Panc1 (cell line): ENCODE measurements around the gene GGT6. TPM values are rescaled to one million over a fixed set of nuclear protein-coding genes. Genes with fewer than 3 reads are reported as not detected.

Experiments
- ATAC-seq: fragments of 200-7000 bp; cut with Tn5 transposase; 2 replicates; pipeline ENCODE4 v1.9.1; 2020; ENCODE audit warnings: mild to moderate bottlenecking, moderate library complexity
- BruUV-seq: library from RNA; stranded (reverse); fragments of 400-500 nt; replicated peaks from 2 replicates; lab custom pipeline; 2021; lab: Mats Ljungman, UMichigan
- CTCF ChIA-PET: fragments of 300-600 bp; sonication (Branson Sonifier 250); formaldehyde crosslinking; loops from one replicate; lab custom pipeline; 2022; ENCODE audit warnings: antibody characterized with exemption; lab: Charles Lee
- POLR2A ChIA-PET: fragments of 300-600 bp; sonication (Branson Sonifier 250); formaldehyde crosslinking; loops from one replicate; lab custom pipeline; 2022; ENCODE audit warnings: antibody characterized with exemption; lab: Charles Lee
- DNase-seq: peaks from one replicate; pipeline ENCODE4 v3.0.0-alpha.2; 2010; ENCODE audit warnings: low read depth, low spot score
- H3K27ac ChIP-seq: 2 replicates; pipeline ENCODE4 v1.5.1; 2011; ENCODE audit warnings: mild to moderate bottlenecking, low read length, inconsistent platforms
- H3K27me3 ChIP-seq: fragments of 200-500 bp; sonication (Bioruptor generic); 2 replicates; pipeline ENCODE4 v1.6.0; 2014; ENCODE audit warnings: low read length, inconsistent platforms; ENCODE audit not compliant: control insufficient read depth, insufficient read depth
- H3K36me3 ChIP-seq: fragments of 200-500 bp; sonication (Bioruptor generic); 2 replicates; pipeline ENCODE4 v1.5.1; 2014; ENCODE audit warnings: inconsistent platforms, mild to moderate bottlenecking, low read length, moderate library complexity; ENCODE audit not compliant: control insufficient read depth, insufficient read depth
- H3K4me1 ChIP-seq: 2 replicates; pipeline ENCODE4 v1.5.1; 2011; ENCODE audit warnings: inconsistent platforms, mild to moderate bottlenecking, low read length, moderate library complexity; ENCODE audit not compliant: control insufficient read depth, insufficient read depth
- H3K4me3 ChIP-seq, 2 experiments: 2 replicates each; pipeline ENCODE4 v1.5.1; 2011 to 2012; ENCODE audit warnings: low read depth in 2 of 2, low read length in 2 of 2, mild to moderate bottlenecking in 2 of 2, inconsistent platforms in 1 of 2, moderate library complexity in 1 of 2
- H3K9me3 ChIP-seq: fragments of 200-500 bp; sonication (Bioruptor generic); 2 replicates; pipeline ENCODE4 v1.5.1; 2014; ENCODE audit warnings: low read depth, mild to moderate bottlenecking, inconsistent platforms, low read length, moderate library complexity; ENCODE audit not compliant: control insufficient read depth, insufficient read depth
- POLR2AphosphoS5 ChIP-seq: IDR thresholded peaks from 2 replicates; pipeline ENCODE4 v1.6.1; 2012; ENCODE audit warnings: mild to moderate bottlenecking, low read depth, low read length, moderate library complexity
- SIN3A ChIP-seq: IDR thresholded peaks from 2 replicates; pipeline ENCODE4 v1.6.1; 2012; ENCODE audit warnings: low read depth, mild to moderate bottlenecking, low read length, moderate library complexity, borderline replicate concordance; ENCODE audit not compliant: insufficient read depth
- TCF7L2 ChIP-seq: IDR thresholded peaks from 2 replicates; pipeline ENCODE4 v1.6.1; 2011; ENCODE audit warnings: mild to moderate bottlenecking, low read depth, low read length, inconsistent platforms
- in situ Hi-C: cut with HindIII; loops from 2 replicates; pipeline ENCODE4 v1.10.0; 2016; ENCODE audit warnings: low sequenced_read_pairs, low pct_unique_long_range_greater_than_20kb
- intact Hi-C: fragments of 100-400 bp; cut with micrococcal nuclease; formaldehyde crosslinking; loops from one replicate; pipeline ENCODE4 v1.10.0; 2022; ENCODE audit not compliant: unreplicated experiment
- total RNA-seq: library from RNA; stranded (reverse); gene quantifications from one replicate; pipeline ENCODE4 v1.2.1, GENCODE V29; 2021; ENCODE audit not compliant: unreplicated experiment
- TF ChIP-seq, protein P1 (sequence below): fragments of 450-650 bp; IDR thresholded peaks from 2 replicates; pipeline ENCODE4 v1.5.1; 2017; ENCODE audit warnings: mild to moderate bottlenecking
- TF ChIP-seq, protein P2 (sequence below), 2 experiments: IDR thresholded peaks; 2 replicates each; pipeline ENCODE4 v1.6.1; 2011 to 2012; ENCODE audit warnings: low read depth in 2 of 2, control low read depth in 1 of 2, low read length in 1 of 2, mild to moderate bottlenecking in 1 of 2, moderate library complexity in 1 of 2; ENCODE audit not compliant: insufficient read depth in 1 of 2

GGT6 gene
- total RNA-seq, 1 experiment from 2014 or later = not detected

DNA sequence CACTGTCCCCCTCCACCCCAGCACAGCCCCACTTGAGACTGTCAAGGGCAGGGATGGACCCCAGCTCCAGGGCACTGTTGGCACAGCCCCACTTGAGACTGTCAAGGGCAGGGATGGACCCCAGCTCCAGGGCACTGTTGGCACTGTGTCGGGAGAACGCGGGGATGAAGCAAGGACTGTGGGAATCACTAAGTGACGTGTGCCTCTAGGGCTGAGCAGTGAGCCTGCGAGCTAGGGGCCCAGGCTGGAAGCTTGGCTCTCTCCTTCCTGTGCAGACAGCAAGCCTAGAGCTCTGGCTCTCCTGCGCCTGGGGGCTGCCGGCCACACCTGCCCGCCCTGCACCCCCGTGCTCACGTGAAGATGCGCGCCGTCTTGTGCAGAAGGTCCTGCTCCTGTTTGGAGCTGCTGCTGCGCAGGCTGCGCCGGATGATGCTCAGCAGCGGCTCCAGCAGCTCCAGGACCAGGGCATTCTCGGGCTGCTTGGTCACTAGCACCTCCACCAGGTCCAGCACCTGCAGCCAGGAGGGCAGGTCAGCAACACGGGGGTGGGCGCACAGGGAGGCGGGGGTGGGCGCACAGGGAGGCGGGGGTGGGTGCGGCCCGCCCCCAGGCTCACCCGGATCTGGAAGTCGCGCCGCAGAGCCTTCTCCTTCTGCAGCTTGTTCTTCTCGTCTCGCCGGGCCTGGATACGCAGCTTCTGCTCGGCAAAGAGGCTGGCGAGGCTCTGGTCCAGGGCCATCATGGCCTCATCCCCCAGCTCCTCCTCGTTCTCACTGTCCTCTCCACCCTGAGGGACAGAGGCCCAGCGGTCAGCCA is 16.0 kb downstream of the GGT6 start:
- ATAC-seq (no peak), DNase-seq (no peak)
- H3K4me3 ChIP-seq = no peak overlapping the region
- in situ Hi-C loops (no loop called here), intact Hi-C loops (no loop called here)
- no peaks in the 10 kb centered on the region for H3K27me3 ChIP-seq
- POLR2A ChIA-PET = no interaction called here
- no peaks in the 10 kb centered on the region for H3K9me3 ChIP-seq
- BruUV-seq = no TSS peak
- H3K4me1 ChIP-seq = no peaks in the 10 kb centered on the region
- H3K27ac ChIP-seq = no peak overlapping the region
- CTCF ChIA-PET = no interaction called here
- TF ChIP-seq TCF7L2 (no peak), POLR2AphosphoS5 (no peak), SIN3A (no peak)
- TF ChIP-seq, protein P1, sequence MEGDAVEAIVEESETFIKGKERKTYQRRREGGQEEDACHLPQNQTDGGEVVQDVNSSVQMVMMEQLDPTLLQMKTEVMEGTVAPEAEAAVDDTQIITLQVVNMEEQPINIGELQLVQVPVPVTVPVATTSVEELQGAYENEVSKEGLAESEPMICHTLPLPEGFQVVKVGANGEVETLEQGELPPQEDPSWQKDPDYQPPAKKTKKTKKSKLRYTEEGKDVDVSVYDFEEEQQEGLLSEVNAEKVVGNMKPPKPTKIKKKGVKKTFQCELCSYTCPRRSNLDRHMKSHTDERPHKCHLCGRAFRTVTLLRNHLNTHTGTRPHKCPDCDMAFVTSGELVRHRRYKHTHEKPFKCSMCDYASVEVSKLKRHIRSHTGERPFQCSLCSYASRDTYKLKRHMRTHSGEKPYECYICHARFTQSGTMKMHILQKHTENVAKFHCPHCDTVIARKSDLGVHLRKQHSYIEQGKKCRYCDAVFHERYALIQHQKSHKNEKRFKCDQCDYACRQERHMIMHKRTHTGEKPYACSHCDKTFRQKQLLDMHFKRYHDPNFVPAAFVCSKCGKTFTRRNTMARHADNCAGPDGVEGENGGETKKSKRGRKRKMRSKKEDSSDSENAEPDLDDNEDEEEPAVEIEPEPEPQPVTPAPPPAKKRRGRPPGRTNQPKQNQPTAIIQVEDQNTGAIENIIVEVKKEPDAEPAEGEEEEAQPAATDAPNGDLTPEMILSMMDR = no peak
- TF ChIP-seq, protein P2, sequence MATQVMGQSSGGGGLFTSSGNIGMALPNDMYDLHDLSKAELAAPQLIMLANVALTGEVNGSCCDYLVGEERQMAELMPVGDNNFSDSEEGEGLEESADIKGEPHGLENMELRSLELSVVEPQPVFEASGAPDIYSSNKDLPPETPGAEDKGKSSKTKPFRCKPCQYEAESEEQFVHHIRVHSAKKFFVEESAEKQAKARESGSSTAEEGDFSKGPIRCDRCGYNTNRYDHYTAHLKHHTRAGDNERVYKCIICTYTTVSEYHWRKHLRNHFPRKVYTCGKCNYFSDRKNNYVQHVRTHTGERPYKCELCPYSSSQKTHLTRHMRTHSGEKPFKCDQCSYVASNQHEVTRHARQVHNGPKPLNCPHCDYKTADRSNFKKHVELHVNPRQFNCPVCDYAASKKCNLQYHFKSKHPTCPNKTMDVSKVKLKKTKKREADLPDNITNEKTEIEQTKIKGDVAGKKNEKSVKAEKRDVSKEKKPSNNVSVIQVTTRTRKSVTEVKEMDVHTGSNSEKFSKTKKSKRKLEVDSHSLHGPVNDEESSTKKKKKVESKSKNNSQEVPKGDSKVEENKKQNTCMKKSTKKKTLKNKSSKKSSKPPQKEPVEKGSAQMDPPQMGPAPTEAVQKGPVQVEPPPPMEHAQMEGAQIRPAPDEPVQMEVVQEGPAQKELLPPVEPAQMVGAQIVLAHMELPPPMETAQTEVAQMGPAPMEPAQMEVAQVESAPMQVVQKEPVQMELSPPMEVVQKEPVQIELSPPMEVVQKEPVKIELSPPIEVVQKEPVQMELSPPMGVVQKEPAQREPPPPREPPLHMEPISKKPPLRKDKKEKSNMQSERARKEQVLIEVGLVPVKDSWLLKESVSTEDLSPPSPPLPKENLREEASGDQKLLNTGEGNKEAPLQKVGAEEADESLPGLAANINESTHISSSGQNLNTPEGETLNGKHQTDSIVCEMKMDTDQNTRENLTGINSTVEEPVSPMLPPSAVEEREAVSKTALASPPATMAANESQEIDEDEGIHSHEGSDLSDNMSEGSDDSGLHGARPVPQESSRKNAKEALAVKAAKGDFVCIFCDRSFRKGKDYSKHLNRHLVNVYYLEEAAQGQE (IDR thresholded peaks at IDR 0.05; ENCODE audit: insufficient read depth in 1 of 2, low read depth in 2 of 2, low read length in 1 of 2) = no peak
- H3K36me3 ChIP-seq = peaks cover 3% of the 10 kb centered on the region; the same call in 1 of the 2 replicates

DNA sequence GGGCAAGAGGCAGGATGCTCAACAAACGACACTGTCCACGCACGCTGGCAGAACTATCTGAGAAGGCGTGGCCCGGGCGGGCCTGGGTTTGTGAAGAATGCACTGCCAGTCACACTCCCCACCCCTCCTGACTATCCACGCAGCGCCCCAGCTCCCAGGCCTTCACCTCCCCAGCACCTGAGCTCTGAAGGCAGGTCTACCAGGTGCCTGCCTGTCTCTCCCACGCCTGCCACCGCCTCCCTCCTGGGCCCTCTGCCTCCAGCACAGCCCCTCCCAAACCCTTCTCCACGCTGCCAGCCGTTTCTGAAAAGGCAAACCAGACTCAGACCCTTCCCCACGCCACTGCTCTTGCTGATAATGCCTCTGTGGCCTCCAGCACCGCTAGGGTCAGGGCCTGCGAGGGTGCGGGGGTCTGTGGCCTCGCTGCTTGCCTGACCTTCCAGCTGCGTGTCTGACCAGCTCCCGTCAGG is 16.8 kb downstream of the GGT6 start:
- intact Hi-C loops = no loop called here
- TF ChIP-seq, protein P2 (IDR thresholded peaks at IDR 0.05; ENCODE audit: insufficient read depth in 1 of 2, low read depth in 2 of 2, low read length in 1 of 2) = no peak
- TF ChIP-seq POLR2AphosphoS5 (no peak), TCF7L2 (no peak)
- TF ChIP-seq, protein P1 = no peak
- H3K4me1 ChIP-seq = peaks cover 2% of the 10 kb centered on the region; the same call in 1 of the 2 replicates
- ATAC-seq (no peak), DNase-seq (no peak)
- no peak overlapping the region for H3K4me3 ChIP-seq
- ChIA-PET CTCF (no interaction called here), POLR2A (no interaction called here)
- H3K27ac ChIP-seq = no peak overlapping the region
- no peaks in the 10 kb centered on the region for H3K9me3 ChIP-seq
- peaks cover 3% of the 10 kb centered on the region; the same call in 1 of the 2 replicates for H3K36me3 ChIP-seq
- H3K27me3 ChIP-seq = no peaks in the 10 kb centered on the region
- no TSS peak for BruUV-seq
- in situ Hi-C loops = no loop called here
